Globus pallidus (tissue), 1 donor: ENCODE data around the gene CHCHD10.

ENCODE experiments used
- DNase-seq: peaks from one replicate; pipeline ENCODE4 v3.0.0-alpha.2; 2015; ENCODE audit warnings: low spot score

CHCHD10 gene

GRCh38 chr22:23787600-23787896, 19.8 kb upstream of the CHCHD10 start:
- DNase-seq: no peak

DNA sequence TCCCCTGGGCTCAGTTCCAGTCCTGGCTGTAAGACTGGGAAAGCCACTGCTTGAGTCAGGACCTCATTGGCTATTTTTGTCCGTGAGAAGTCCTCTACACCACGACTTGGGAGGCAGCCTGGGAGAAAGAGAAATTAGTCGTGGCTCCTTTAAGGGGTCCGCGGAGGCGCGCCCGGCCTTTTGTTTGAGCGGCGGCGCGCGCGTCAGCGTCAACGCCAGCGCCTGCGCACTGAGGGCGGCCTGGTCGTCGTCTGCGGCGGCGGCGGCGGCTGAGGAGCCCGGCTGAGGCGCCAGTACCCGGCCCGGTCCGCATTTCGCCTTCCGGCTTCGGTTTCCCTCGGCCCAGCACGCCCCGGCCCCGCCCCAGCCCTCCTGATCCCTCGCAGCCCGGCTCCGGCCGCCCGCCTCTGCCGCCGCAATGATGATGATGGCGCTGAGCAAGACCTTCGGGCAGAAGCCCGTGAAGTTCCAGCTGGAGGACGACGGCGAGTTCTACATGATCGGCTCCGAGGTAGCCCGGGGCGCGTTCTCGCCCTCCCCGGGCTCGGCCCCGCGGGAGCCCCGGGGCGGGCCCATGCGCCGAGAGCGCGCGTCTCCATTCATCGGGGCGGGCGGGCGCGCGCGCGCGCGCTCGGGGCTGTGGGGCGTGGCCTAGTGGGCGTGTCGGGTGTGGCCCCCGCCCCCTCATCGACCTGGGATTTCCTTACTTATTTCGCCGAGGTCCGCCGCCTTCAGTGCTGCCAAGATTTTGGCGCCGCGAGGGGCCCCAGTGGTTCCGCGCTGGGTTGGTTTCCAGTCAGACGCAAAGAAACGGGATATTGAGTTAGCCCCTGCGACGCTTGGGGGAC, 19.2 kb upstream of the CHCHD10 start, which contains the start of gene SMARCB1:
SMARCB1 (plus strand) TSS at position 215 of the 848 bp plus-strand sequence; CDS start at position 419, 204 bp downstream.
- peak; percentile 82 for DNase-seq

DNA sequence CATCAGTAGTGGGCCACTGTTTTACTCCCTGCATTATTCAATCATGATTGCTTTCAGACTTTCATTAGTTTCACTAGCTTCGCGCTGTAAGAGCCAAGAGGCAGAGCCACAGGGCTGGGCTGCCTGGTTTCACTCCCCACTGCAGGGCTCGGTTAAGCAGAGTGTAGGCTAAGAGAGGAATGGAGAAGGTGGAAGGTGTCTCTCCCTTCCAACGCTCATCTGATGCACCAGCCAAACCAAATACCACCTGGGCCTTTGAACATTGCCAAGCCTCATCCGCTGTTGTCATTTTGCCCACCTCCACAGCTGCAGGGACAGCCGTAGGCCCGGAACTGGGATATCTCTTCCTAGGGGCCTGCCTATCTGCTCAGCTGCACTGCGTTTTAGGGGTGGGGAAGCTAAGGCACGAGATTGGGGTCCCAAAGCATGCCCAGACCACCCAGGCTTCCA, 18.5 kb upstream of the CHCHD10 start:
- DNase-seq: no peak

- no peak for DNase-seq
These were observed 16.5 kb upstream of the CHCHD10 start for GRCh38 chr22:23784215-23784732.

DNA sequence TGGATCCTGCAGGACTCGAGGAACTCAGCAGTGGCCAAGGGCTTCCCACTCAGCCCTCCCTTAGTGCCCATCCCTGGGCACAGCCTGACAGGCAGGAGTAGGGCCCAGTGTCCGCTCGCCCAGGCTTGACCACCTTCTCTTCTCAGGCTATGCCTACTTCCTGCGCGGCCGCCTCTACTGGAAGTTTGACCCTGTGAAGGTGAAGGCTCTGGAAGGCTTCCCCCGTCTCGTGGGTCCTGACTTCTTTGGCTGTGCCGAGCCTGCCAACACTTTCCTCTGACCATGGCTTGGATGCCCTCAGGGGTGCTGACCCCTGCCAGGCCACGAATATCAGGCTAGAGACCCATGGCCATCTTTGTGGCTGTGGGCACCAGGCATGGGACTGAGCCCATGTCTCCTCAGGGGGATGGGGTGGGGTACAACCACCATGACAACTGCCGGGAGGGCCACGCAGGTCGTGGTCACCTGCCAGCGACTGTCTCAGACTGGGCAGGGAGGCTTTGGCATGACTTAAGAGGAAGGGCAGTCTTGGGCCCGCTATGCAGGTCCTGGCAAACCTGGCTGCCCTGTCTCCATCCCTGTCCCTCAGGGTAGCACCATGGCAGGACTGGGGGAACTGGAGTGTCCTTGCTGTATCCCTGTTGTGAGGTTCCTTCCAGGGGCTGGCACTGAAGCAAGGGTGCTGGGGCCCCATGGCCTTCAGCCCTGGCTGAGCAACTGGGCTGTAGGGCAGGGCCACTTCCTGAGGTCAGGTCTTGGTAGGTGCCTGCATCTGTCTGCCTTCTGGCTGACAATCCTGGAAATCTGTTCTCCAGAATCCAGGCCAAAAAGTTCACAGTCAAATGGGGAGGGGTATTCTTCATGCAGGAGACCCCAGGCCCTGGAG, 15.7 kb upstream of the CHCHD10 start:
- DNase-seq: no peak

- no peak for DNase-seq
These were observed 14.9 kb upstream of the CHCHD10 start for GRCh38 chr22:23782703-23783102.

GRCh38 chr22:23782252-23782651, 14.5 kb upstream of the CHCHD10 start:
- no peak for DNase-seq

GRCh38 chr22:23781511-23782183, 13.9 kb upstream of the CHCHD10 start:
- DNase-seq: peak; percentile 52

DNA sequence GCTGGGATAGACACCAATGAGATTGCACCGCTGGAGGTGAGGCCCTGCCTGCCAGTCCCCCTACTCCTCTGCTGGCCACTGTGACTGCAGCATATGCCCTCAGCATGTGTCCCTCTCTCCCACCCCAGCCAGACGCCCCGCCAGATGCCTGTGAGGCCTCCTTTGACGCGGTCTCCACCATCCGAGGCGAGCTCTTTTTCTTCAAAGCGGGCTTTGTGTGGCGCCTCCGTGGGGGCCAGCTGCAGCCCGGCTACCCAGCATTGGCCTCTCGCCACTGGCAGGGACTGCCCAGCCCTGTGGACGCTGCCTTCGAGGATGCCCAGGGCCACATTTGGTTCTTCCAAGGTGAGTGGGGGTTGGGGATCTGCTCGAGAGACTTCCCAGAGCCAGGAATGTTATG, 13.3 kb upstream of the CHCHD10 start:
- DNase-seq: peak; percentile 95

DNA sequence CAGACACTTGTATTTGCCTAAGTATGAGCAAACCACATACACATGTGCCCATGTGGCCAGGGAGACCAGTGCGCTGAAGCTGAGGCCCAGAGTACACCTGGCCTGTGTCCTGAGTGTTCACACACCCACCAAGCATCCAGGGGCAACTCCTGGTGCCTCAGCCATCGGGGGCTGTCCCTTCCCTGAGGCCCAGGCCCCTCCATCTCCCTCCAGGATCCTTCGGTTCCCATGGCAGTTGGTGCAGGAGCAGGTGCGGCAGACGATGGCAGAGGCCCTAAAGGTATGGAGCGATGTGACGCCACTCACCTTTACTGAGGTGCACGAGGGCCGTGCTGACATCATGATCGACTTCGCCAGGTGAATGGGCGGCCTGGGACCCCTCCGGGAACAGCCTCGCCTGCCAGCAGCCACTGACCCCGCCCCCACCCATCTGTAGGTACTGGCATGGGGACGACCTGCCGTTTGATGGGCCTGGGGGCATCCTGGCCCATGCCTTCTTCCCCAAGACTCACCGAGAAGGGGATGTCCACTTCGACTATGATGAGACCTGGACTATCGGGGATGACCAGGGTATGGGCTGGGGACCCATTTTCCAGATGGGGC, 12.5 kb upstream of the CHCHD10 start:
- DNase-seq: no peak

DNA sequence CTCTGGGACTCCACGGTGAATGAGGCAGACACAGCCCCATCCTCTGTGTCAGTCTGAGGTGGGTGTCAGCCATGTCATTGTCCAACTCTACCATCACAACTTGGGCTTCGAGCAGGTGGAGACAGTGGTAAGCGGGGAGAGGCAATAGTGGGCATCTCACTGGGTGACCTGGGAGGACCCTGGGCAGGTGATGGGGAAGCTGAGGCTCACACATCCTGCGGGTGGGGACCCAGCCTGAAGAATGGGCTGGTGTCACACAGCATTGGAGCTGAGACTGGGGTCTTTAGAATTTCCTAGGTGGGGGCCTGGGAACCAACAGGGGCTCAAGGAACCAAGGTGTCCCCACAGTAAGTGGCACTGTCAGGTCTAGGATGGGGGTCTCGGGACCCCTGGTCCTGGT, 12.0 kb upstream of the CHCHD10 start:
- no peak for DNase-seq

DNA sequence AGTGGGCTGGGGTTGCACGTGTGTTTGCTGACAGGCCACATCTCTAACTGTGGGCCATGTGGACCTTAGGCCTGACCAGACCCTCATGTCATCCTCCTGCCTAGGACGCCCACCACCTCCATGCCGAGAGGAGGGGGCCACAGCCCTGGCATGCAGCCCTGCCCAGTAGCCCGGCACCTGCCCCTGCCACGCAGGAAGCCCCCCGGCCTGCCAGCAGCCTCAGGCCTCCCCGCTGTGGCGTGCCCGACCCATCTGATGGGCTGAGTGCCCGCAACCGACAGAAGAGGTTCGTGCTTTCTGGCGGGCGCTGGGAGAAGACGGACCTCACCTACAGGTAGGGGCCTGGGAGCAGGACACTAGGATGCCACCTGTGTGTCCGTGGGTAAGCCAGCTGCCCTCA, 11.3 kb upstream of the CHCHD10 start:
- no peak for DNase-seq

- no peak for DNase-seq
These were observed 10.8 kb upstream of the CHCHD10 start for GRCh38 chr22:23778577-23778900.

DNA sequence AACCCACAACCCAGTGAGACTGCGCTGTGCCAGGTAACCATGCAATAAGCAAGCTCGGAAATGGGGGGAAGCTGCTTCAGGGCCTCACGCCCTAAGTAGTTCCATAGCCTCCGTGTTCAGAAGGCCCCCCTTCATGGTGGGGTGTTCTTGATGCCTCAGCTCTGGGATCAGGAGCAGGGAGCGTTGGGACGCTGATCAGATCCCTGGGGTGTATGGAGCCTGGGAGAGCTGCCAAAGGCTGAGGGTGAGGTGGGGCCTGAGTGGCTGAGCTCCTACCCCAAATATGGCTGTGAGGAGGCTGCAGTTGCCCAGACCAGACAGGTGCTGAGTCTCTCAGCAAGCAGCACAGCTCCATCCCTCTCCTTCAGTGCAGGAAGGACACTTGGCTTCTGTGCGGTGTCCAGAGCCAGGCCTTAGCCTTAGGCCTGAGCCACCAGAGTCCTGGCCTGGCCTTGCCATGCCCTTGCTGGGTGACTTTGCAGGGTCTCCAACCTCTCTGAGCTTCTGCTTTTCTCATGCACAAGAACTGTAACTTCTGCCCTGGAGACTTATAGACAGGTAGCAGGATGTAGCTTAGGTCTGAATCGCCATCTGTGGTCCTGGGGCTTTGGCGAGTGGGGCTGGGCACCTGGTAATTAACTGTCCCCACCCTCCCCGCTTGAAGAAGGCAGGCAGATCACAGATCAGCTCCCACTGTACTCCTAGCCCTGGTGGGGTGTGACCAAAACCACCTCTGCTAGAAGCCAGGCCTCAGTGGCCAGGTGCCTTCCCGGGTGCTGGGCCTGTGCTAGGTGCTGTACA, 10.2 kb upstream of the CHCHD10 start:
- no peak for DNase-seq

GRCh38 chr22:23775779-23776375, 8.1 kb upstream of the CHCHD10 start:
- no peak for DNase-seq

DNA sequence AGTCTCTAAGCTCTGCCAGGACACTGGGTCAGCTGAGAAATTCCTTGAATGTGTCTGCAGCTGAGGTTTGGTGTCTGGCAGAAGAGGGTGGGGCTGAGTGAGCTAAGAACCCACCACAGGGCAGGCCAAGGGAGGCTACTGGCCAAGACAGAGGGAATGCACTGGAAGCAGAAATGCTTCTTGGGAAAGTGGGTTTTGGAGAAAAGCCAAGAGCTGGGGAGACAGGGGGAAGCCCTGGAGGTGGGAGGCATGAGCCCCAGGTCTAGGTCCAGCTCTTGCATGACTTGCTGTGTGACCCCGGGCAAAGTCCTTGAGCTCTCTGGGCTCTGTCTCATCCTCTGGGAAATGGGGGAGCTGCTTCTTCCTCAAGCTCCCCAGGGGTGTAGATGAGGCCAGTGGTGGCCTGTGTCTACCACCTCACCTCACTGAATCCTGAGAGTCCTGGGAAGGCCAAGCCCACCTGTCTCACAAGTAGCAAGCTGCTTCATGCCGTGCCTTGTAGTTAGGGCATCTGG, 7.2 kb upstream of the CHCHD10 start:
- DNase-seq: no peak

DNA sequence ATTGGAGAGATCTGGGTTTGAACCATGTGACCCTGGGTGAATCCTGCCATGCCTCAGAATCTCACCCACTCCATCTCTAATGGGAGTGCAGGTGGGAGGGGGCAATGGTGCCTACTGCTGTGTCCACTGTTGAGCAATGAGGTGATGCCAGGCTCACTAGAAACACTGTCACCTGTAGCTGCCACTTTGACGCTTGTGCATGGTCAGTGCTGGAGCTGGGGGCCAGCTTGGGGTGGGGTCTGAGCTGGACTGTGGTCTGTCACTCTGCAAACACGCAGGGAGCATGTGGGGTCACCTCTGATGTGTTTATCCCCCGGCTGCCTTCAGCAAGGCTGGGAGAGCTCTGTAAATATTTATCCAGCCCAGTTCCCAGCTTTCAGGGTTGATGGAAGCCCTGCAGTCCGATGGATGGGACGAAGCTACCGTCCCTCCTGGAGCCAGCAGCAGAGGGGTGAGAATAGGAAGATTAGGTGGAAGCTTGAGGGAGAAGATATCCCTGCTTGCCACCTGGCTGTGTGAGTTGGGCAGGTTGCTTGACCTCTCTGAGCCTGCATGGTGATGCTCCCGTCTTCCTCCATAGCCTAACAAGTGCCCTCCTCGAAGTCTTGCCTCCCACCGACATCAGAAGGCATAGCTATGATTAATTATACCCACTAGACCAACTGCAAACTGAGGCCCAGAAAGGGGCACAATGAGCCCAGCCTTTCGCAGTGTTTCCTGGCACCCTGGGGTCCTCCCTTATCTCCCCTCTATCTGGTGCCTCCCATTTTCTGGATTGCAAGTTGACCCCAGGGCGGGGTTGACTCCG, 6.5 kb upstream of the CHCHD10 start:
- DNase-seq: no peak

- no peak for DNase-seq
These were observed 5.8 kb upstream of the CHCHD10 start for GRCh38 chr22:23773483-23774113.
